HEK293 (cell line): Measurements from ENCODE around the gene BHLHE41.

Experiments used
- BCL11B ChIP-seq: fragments of 450-650 bp; formaldehyde crosslinking; IDR thresholded peaks from 2 replicates; pipeline ENCODE4 v1.5.1; 2016; ENCODE audit warnings: low read depth, missing biosample characterization, missing genetic modification characterization
- HOXC10 ChIP-seq: sonication (generic); formaldehyde crosslinking; IDR thresholded peaks from 2 replicates; pipeline ENCODE4 v1.8.1; 2023; ENCODE audit warnings: mild to moderate bottlenecking, missing genetic modification reagents
- KLF8 ChIP-seq: fragments of 450-650 bp; formaldehyde crosslinking; IDR thresholded peaks from 2 replicates; pipeline ENCODE4 v1.5.1; 2016; ENCODE audit warnings: missing biosample characterization, missing genetic modification characterization
- OVOL3 ChIP-seq: fragments of 450-650 bp; formaldehyde crosslinking; IDR thresholded peaks from 2 replicates; pipeline ENCODE4 v1.5.1; 2016; ENCODE audit warnings: missing biosample characterization, missing genetic modification characterization
- SP2 ChIP-seq: fragments of 450-650 bp; formaldehyde crosslinking; IDR thresholded peaks from 2 replicates; pipeline ENCODE4 v1.5.1; 2016; ENCODE audit warnings: missing biosample characterization, missing genetic modification characterization
- ZBTB6 ChIP-seq: fragments of 450-650 bp; formaldehyde crosslinking; IDR thresholded peaks from 2 replicates; pipeline ENCODE4 v1.5.1; 2017; ENCODE audit warnings: missing biosample characterization, missing genetic modification characterization
- ZBTB7A ChIP-seq: fragments of 450-650 bp; formaldehyde crosslinking; IDR thresholded peaks from 2 replicates; pipeline ENCODE4 v1.5.1; 2016; ENCODE audit warnings: low read depth, missing biosample characterization, missing genetic modification characterization
- ZBTB8A ChIP-seq: fragments of 450-650 bp; formaldehyde crosslinking; IDR thresholded peaks from 2 replicates; pipeline ENCODE4 v1.5.1; 2016; ENCODE audit warnings: missing biosample characterization, missing genetic modification characterization
- ZNF10 ChIP-seq: fragments of 450-650 bp; formaldehyde crosslinking; IDR thresholded peaks from 2 replicates; pipeline ENCODE4 v1.5.1; 2017; ENCODE audit warnings: missing biosample characterization, missing genetic modification characterization
- ZNF175 ChIP-seq: fragments of 450-650 bp; formaldehyde crosslinking; IDR thresholded peaks from 2 replicates; pipeline ENCODE4 v1.5.1; 2016; ENCODE audit warnings: missing biosample characterization, missing genetic modification characterization
- ZNF19 ChIP-seq: fragments of 450-650 bp; formaldehyde crosslinking; IDR thresholded peaks from 2 replicates; pipeline ENCODE4; 2016; ENCODE audit warnings: missing biosample characterization, missing genetic modification characterization, low read depth
- ZNF2 ChIP-seq: fragments of 450-650 bp; formaldehyde crosslinking; IDR thresholded peaks from 2 replicates; pipeline ENCODE4 v1.5.1; 2016; ENCODE audit warnings: missing biosample characterization, missing genetic modification characterization
- ZNF221 ChIP-seq: fragments of 450-650 bp; formaldehyde crosslinking; IDR thresholded peaks from 2 replicates; pipeline ENCODE4 v1.5.1; 2017; ENCODE audit warnings: missing biosample characterization, missing genetic modification characterization, borderline replicate concordance
- ZNF23 ChIP-seq: fragments of 450-650 bp; formaldehyde crosslinking; IDR thresholded peaks from 2 replicates; pipeline ENCODE4 v1.5.1; 2016; ENCODE audit warnings: missing biosample characterization, missing genetic modification characterization, borderline replicate concordance
- ZNF24 ChIP-seq: fragments of 450-650 bp; formaldehyde crosslinking; IDR thresholded peaks from 2 replicates; pipeline ENCODE4 v1.5.1; 2016; ENCODE audit warnings: missing biosample characterization, missing genetic modification characterization
- ZNF366 ChIP-seq: fragments of 450-650 bp; formaldehyde crosslinking; conservative IDR thresholded peaks from 2 replicates; pipeline ENCODE4 v1.5.1; 2016; ENCODE audit warnings: missing biosample characterization, missing genetic modification characterization
- ZNF394 ChIP-seq: fragments of 450-650 bp; formaldehyde crosslinking; IDR thresholded peaks from 2 replicates; pipeline ENCODE4 v1.5.1; 2016; ENCODE audit warnings: missing biosample characterization, missing genetic modification characterization, mild to moderate bottlenecking, moderate library complexity, borderline replicate concordance
- ZNF404 ChIP-seq: fragments of 450-650 bp; formaldehyde crosslinking; IDR thresholded peaks from 2 replicates; pipeline ENCODE4 v1.5.1; 2017; ENCODE audit warnings: missing biosample characterization, missing genetic modification characterization
- ZNF513 ChIP-seq: fragments of 450-650 bp; IDR thresholded peaks from 2 replicates; pipeline ENCODE4 v1.5.1; 2018; ENCODE audit warnings: missing biosample characterization, missing genetic modification characterization
- ZNF521 ChIP-seq: fragments of 450-650 bp; formaldehyde crosslinking; IDR thresholded peaks from 2 replicates; pipeline ENCODE4 v1.5.1; 2017; ENCODE audit warnings: missing biosample characterization, mild to moderate bottlenecking, missing genetic modification characterization
- ZNF549 ChIP-seq: fragments of 450-650 bp; IDR thresholded peaks from 2 replicates; pipeline ENCODE4 v1.5.1; 2018; ENCODE audit warnings: missing biosample characterization, missing genetic modification characterization, mild to moderate bottlenecking, inconsistent platforms, moderate library complexity
- ZNF610 ChIP-seq: fragments of 450-650 bp; formaldehyde crosslinking; IDR thresholded peaks from 2 replicates; pipeline ENCODE4 v1.5.1; 2016; ENCODE audit warnings: missing biosample characterization, missing genetic modification characterization, borderline replicate concordance
- ZNF626 ChIP-seq: fragments of 450-650 bp; sonication (Bioruptor Pico); formaldehyde crosslinking; IDR thresholded peaks from 2 replicates; pipeline ENCODE4 v1.5.1; 2018; ENCODE audit warnings: missing biosample characterization, missing genetic modification characterization, inconsistent platforms
- ZNF664 ChIP-seq: fragments of 450-650 bp; formaldehyde crosslinking; IDR thresholded peaks from 2 replicates; pipeline ENCODE4 v1.5.1; 2016; ENCODE audit warnings: missing biosample characterization, missing genetic modification characterization
- ZNF701 ChIP-seq: fragments of 450-650 bp; formaldehyde crosslinking; IDR thresholded peaks from 2 replicates; pipeline ENCODE4 v1.5.1; 2016; ENCODE audit warnings: missing biosample characterization, missing genetic modification characterization
- ZNF768 ChIP-seq: fragments of 450-650 bp; formaldehyde crosslinking; IDR thresholded peaks from 2 replicates; pipeline ENCODE4 v1.5.1; 2018; ENCODE audit warnings: missing biosample characterization, mild to moderate bottlenecking, missing genetic modification characterization
- ZNF776 ChIP-seq: fragments of 450-650 bp; formaldehyde crosslinking; IDR thresholded peaks from 2 replicates; pipeline ENCODE4 v1.5.0; 2017; ENCODE audit warnings: missing biosample characterization, missing genetic modification characterization, borderline replicate concordance
- ZNF792 ChIP-seq: fragments of 450-650 bp; formaldehyde crosslinking; IDR thresholded peaks from 2 replicates; pipeline ENCODE4 v1.5.1; 2016; ENCODE audit warnings: missing biosample characterization, missing genetic modification characterization
- ZXDB ChIP-seq: fragments of 450-650 bp; formaldehyde crosslinking; IDR thresholded peaks from 2 replicates; pipeline ENCODE4 v1.5.1; 2016; ENCODE audit warnings: missing biosample characterization, missing genetic modification characterization
- TF ChIP-seq, protein P1 (sequence below): fragments of 450-650 bp; formaldehyde crosslinking; IDR thresholded peaks from 2 replicates; pipeline ENCODE4 v1.5.1; 2016; ENCODE audit warnings: missing biosample characterization, missing genetic modification characterization
- TF ChIP-seq, protein P2 (sequence below): fragments of 450-650 bp; formaldehyde crosslinking; conservative IDR thresholded peaks from 2 replicates; pipeline ENCODE4 v1.5.1; 2016; ENCODE audit warnings: low read depth, missing biosample characterization, missing genetic modification characterization
- TF ChIP-seq, protein P3 (sequence below): fragments of 450-650 bp; formaldehyde crosslinking; IDR thresholded peaks from 2 replicates; pipeline ENCODE4 v1.5.1; 2016; ENCODE audit warnings: missing biosample characterization, missing genetic modification characterization, low read depth

The BHLHE41 gene

DNA sequence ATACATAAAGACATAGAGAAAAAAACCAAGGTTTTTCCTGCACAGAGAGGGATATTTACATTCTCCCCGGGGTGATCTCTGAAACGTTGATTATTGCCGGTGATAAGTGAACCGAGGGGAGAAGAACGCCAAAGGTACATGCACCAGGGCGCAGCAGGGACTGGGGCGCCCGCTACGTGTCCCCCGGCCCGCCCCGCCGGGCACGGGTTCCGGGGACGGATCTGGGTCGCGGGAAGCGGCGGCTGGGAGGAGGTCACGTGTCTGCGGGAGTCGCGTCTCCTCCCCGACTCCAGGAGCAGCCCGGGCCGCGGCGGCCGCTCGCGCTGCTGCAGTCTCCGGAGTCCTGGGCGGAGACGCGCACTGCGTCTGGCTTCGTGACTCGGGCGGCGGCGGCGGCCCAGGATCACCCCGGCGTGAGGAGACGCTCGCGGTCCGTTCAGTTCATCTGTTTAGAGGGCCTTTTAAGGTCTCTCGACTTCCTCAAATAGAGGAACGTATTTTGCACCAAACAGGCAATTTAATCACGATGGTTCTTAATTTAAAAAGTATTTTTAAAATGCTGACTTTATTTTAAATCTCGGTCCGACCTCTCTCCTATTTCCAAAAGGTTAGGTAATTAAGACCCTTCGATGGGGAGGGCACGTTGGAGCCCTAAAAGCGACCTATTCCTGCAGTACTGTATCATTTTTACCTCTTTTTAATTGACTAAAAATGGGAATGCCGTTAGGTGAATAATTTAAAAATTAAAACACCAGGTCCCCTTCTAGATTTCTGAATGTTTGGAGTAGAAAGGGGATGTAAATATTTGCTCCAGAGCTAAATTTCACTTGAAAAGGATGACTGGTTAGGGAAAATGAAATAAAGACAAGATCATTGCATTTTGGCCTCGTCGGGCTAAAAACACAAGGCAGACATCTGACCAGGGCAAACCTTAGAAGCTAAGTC lies 1.8 kb upstream of the BHLHE41 start (continued):
- no peak for TF ChIP-seq HOXC10
- TF ChIP-seq ZNF521: no peak
- no peak for TF ChIP-seq ZNF23
- no peak for TF ChIP-seq ZNF2 (tag by site-specific recombination)
- TF ChIP-seq ZNF513 (tag by site-specific recombination): no peak
- TF ChIP-seq, protein P1, sequence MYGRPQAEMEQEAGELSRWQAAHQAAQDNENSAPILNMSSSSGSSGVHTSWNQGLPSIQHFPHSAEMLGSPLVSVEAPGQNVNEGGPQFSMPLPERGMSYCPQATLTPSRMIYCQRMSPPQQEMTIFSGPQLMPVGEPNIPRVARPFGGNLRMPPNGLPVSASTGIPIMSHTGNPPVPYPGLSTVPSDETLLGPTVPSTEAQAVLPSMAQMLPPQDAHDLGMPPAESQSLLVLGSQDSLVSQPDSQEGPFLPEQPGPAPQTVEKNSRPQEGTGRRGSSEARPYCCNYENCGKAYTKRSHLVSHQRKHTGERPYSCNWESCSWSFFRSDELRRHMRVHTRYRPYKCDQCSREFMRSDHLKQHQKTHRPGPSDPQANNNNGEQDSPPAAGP (tag by site-specific recombination): no peak; the same call in 1 of the 2 replicates
- TF ChIP-seq SP2: peak; percentile 60
- peak; percentile 88 for TF ChIP-seq ZBTB8A (tag by site-specific recombination)
- TF ChIP-seq ZBTB7A (tag by site-specific recombination): no peak
- no peak for TF ChIP-seq ZNF776 (tag by site-specific recombination)
- TF ChIP-seq ZNF768 (tag by site-specific recombination): no peak
- no peak; the same call in none of the 2 replicates for TF ChIP-seq ZNF394
- no peak for TF ChIP-seq ZNF701
- no peak for TF ChIP-seq ZNF19 (tag by site-specific recombination)
- TF ChIP-seq, protein P2, sequence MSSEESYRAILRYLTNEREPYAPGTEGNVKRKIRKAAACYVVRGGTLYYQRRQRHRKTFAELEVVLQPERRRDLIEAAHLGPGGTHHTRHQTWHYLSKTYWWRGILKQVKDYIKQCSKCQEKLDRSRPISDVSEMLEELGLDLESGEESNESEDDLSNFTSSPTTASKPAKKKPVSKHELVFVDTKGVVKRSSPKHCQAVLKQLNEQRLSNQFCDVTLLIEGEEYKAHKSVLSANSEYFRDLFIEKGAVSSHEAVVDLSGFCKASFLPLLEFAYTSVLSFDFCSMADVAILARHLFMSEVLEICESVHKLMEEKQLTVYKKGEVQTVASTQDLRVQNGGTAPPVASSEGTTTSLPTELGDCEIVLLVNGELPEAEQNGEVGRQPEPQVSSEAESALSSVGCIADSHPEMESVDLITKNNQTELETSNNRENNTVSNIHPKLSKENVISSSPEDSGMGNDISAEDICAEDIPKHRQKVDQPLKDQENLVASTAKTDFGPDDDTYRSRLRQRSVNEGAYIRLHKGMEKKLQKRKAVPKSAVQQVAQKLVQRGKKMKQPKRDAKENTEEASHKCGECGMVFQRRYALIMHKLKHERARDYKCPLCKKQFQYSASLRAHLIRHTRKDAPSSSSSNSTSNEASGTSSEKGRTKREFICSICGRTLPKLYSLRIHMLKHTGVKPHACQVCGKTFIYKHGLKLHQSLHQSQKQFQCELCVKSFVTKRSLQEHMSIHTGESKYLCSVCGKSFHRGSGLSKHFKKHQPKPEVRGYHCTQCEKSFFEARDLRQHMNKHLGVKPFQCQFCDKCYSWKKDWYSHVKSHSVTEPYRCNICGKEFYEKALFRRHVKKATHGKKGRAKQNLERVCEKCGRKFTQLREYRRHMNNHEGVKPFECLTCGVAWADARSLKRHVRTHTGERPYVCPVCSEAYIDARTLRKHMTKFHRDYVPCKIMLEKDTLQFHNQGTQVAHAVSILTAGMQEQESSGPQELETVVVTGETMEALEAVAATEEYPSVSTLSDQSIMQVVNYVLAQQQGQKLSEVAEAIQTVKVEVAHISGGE (tag by site-specific recombination): peak; percentile 54
- no peak for TF ChIP-seq ZNF175 (tag by site-specific recombination)
- TF ChIP-seq ZNF792 (tag by site-specific recombination): no peak
- TF ChIP-seq ZBTB6: 0 out of 2 replicates have a peak, but pooled peaks have one; percentile 5
- no peak for TF ChIP-seq KLF8
- TF ChIP-seq ZNF366 (tag by site-specific recombination): no peak
- no peak for TF ChIP-seq ZNF626
- TF ChIP-seq ZNF24 (tag by site-specific recombination): no peak
- TF ChIP-seq, protein P3, sequence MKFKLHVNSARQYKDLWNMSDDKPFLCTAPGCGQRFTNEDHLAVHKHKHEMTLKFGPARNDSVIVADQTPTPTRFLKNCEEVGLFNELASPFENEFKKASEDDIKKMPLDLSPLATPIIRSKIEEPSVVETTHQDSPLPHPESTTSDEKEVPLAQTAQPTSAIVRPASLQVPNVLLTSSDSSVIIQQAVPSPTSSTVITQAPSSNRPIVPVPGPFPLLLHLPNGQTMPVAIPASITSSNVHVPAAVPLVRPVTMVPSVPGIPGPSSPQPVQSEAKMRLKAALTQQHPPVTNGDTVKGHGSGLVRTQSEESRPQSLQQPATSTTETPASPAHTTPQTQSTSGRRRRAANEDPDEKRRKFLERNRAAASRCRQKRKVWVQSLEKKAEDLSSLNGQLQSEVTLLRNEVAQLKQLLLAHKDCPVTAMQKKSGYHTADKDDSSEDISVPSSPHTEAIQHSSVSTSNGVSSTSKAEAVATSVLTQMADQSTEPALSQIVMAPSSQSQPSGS (tag by site-specific recombination): no peak
- peak; percentile 44 for TF ChIP-seq ZXDB (tag by site-specific recombination)
- TF ChIP-seq OVOL3: no peak
- no peak for TF ChIP-seq BCL11B (tag by site-specific recombination)
- no peak for TF ChIP-seq ZNF664 (tag by site-specific recombination)
- TF ChIP-seq ZNF549 (tag by site-specific recombination): no peak
- TF ChIP-seq ZNF10 (tag by site-specific recombination): no peak
- no peak for TF ChIP-seq ZNF404 (tag by site-specific recombination)
- peak; percentile 55; the same call in 1 of the 2 replicates for TF ChIP-seq ZNF610 (tag by site-specific recombination)
- TF ChIP-seq ZNF221 (tag by site-specific recombination): no peak
